HUES6 (cell line): ENCODE data around the gene SH3GL3.

Experiments
- H3K27ac ChIP-seq: 2 replicates; pipeline ENCODE4 v1.7.0; 2013; ENCODE audit warnings: low read depth, mild to moderate bottlenecking, low read length, inconsistent platforms
- H3K27me3 ChIP-seq: 2 replicates; pipeline ENCODE4 v1.6.1; 2013; ENCODE audit warnings: low read length; ENCODE audit not compliant: control insufficient read depth, insufficient read depth
- H3K36me3 ChIP-seq: 2 replicates; pipeline ENCODE4 v1.6.1; 2013; ENCODE audit warnings: low read length; ENCODE audit not compliant: control insufficient read depth, insufficient read depth
- H3K4me1 ChIP-seq: 2 replicates; pipeline ENCODE4 v1.6.1; 2013; ENCODE audit warnings: low read length; ENCODE audit not compliant: control insufficient read depth, insufficient read depth
- H3K4me3 ChIP-seq: 2 replicates; pipeline ENCODE4 v1.5.1; 2013; ENCODE audit warnings: low read depth, low read length
- H3K9ac ChIP-seq: one replicate; pipeline ENCODE4 v1.6.1; 2013; ENCODE audit warnings: mild to moderate bottlenecking, low read length
- H3K9me3 ChIP-seq: 2 replicates; pipeline ENCODE4 v1.6.1; 2013; ENCODE audit warnings: low read depth, low read length; ENCODE audit not compliant: control insufficient read depth, insufficient read depth

Gene SH3GL3

GRCh38 chr15:83653639-83654378 lies 206.7 kb downstream of the SH3GL3 start, which contains the start of gene ADAMTSL3:
Gene ADAMTSL3, plus strand, starts transcription at chr15:83654123. Its CDS starts 1,639 bp downstream, at chr15:83655762.
- H3K4me1 ChIP-seq, result peaks cover 12% of the 10 kb centered on the region
- no peak within 1 kb of the TSS for H3K9ac ChIP-seq
- H3K36me3 ChIP-seq, result no peaks in the 10 kb centered on the region
- peaks cover 57% of the 10 kb centered on the region for H3K27me3 ChIP-seq
- no peak within 1 kb of the TSS for H3K27ac ChIP-seq
- H3K9me3 ChIP-seq, result no peaks in the 10 kb centered on the region
- peak within 1 kb of the TSS; percentile 75 for H3K4me3 ChIP-seq

- no peak overlapping the region for H3K27ac ChIP-seq
- no peak overlapping the region for H3K9ac ChIP-seq
- peak overlapping the region; percentile 75 for H3K4me3 ChIP-seq
- peaks cover 57% of the 10 kb centered on the region for H3K27me3 ChIP-seq
- no peaks in the 10 kb centered on the region for H3K36me3 ChIP-seq
- H3K9me3 ChIP-seq, result no peaks in the 10 kb centered on the region
- H3K4me1 ChIP-seq, result peaks cover 12% of the 10 kb centered on the region
These were observed 207.5 kb downstream of the SH3GL3 start for GRCh38 chr15:83654379-83655236.

GRCh38 chr15:83655237-83655616 lies 208.1 kb downstream of the SH3GL3 start:
- peaks cover 12% of the 10 kb centered on the region for H3K4me1 ChIP-seq
- H3K9me3 ChIP-seq, result no peaks in the 10 kb centered on the region
- H3K9ac ChIP-seq, result no peak overlapping the region
- peak overlapping the region; percentile 75; the same call in 1 of the 2 replicates for H3K4me3 ChIP-seq
- peaks cover 54% of the 10 kb centered on the region for H3K27me3 ChIP-seq
- H3K27ac ChIP-seq, result no peak overlapping the region
- H3K36me3 ChIP-seq, result no peaks in the 10 kb centered on the region

GRCh38 chr15:83656192-83656591 lies 209.1 kb downstream of the SH3GL3 start:
- Histone ChIP-seq H3K36me3 (no peaks in the 10 kb centered on the region), H3K27me3 (peaks cover 54% of the 10 kb centered on the region), H3K9me3 (no peaks in the 10 kb centered on the region), H3K4me1 (peaks cover 3% of the 10 kb centered on the region; the same call in 1 of the 2 replicates), H3K27ac (no peak overlapping the region), H3K4me3 (no peak overlapping the region), H3K9ac (no peak overlapping the region)

GRCh38 chr15:83656943-83657528 lies 209.9 kb downstream of the SH3GL3 start:
- Histone ChIP-seq H3K36me3 (no peaks in the 10 kb centered on the region), H3K27me3 (peaks cover 49% of the 10 kb centered on the region), H3K9ac (no peak overlapping the region), H3K27ac (no peak overlapping the region), H3K9me3 (no peaks in the 10 kb centered on the region), H3K4me3 (no peak overlapping the region), H3K4me1 (0 out of 2 replicates have a peak, but pooled peaks cover 3% of the 10 kb centered on the region)

- H3K4me1 ChIP-seq, result 0 out of 2 replicates have a peak, but pooled peaks cover 3% of the 10 kb centered on the region
- peaks cover 44% of the 10 kb centered on the region for H3K27me3 ChIP-seq
- H3K36me3 ChIP-seq, result no peaks in the 10 kb centered on the region
- no peaks in the 10 kb centered on the region for H3K9me3 ChIP-seq
- no peak overlapping the region for H3K4me3 ChIP-seq
- no peak overlapping the region for H3K9ac ChIP-seq
- no peak overlapping the region for H3K27ac ChIP-seq
These were observed 210.4 kb downstream of the SH3GL3 start for GRCh38 chr15:83657549-83657948.

- no peak overlapping the region for H3K9ac ChIP-seq
- no peak overlapping the region for H3K4me3 ChIP-seq
These were observed 211.6 kb downstream of the SH3GL3 start for GRCh38 chr15:83658430-83659416.

GRCh38 chr15:83659417-83659812 lies 212.3 kb downstream of the SH3GL3 start:
- Histone ChIP-seq H3K36me3 (no peaks in the 10 kb centered on the region), H3K4me1 (0 out of 2 replicates have a peak, but pooled peaks cover 3% of the 10 kb centered on the region), H3K27ac (no peak overlapping the region), H3K9ac (no peak overlapping the region), H3K27me3 (peaks cover 30% of the 10 kb centered on the region), H3K4me3 (no peak overlapping the region), H3K9me3 (no peaks in the 10 kb centered on the region)

More at GRCh38 chr15:83658430-83659416, 211.6 kb downstream of the SH3GL3 start:
- 0 out of 2 replicates have a peak, but pooled peaks cover 3% of the 10 kb centered on the region for H3K4me1 ChIP-seq
- H3K9me3 ChIP-seq, result no peaks in the 10 kb centered on the region
- H3K27me3 ChIP-seq, result peaks cover 35% of the 10 kb centered on the region
- no peak overlapping the region for H3K27ac ChIP-seq
- H3K36me3 ChIP-seq, result no peaks in the 10 kb centered on the region

GRCh38 chr15:83665480-83665879 lies 218.3 kb downstream of the SH3GL3 start:
- Histone ChIP-seq H3K9me3 (no peaks in the 10 kb centered on the region), H3K4me3 (no peak overlapping the region), H3K27ac (no peak overlapping the region)

More at GRCh38 chr15:83665480-83665879, 218.3 kb downstream of the SH3GL3 start:
- no peak overlapping the region for H3K9ac ChIP-seq
- H3K36me3 ChIP-seq, result no peaks in the 10 kb centered on the region
- no peaks in the 10 kb centered on the region for H3K27me3 ChIP-seq
- no peaks in the 10 kb centered on the region for H3K4me1 ChIP-seq
